ENCODE data around the gene PGA4. TPM values are rescaled to one million over a fixed set of nuclear protein-coding genes. Genes with fewer than 3 reads are reported as not detected.
A peak's percentile ranks its signal among the peaks of the same experiment; 100 is the strongest.

Gene PGA4
- total RNA-seq, 1 experiment from 2014 or later, result not detected

DNA sequence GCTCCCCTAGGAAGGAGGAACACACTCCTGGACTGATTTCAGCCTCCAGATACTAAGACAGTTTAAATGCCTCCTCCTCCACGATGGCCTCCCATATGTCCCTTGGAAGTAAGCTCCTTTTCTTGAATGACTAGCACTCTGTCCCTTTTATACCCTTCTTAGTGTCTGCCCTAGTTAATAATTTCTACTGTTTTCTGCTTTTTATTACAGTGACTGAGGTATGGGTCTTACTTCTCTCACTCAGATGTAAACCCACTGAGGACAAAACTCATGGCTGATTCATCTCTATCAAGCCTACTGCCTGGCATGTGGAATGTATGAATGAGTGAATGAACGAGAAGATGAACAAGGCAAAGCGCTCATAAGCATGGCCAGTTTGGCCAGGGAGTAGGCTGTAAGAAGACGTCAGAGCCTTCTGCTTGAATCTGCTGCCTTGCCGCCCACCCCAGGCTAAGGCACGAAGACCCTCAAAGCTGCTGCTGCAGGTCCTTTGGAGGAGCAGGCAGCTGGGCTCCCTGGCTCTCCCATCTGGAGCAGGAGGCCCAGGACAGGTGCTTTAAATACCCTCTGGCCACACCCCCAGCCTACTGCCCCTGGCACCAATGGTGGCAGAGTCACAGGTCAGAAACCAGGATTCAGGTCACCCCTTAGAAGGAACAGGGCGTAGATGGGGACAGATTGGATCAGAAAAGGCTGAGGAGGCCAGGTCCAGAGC lies 27.0 kb upstream of the PGA4 start:
- no peak for DNase-seq (ENCODE audit: low spot score)
- CTCF ChIA-PET, result interaction anchor here (1.3 to 1.5 kb wide), 3 partner anchors 8 to 225 kb away, joined by 3 to 5 read pairs (median 3); no protein-coding TSS in a partner anchor
- Mint-ChIP-seq H3K27ac (0 out of 2 replicates have a peak overlapping the region, but pooled peaks have one; percentile 32), H3K27me3 (ENCODE audit: low read depth) (peaks cover 4% of the 10 kb centered on the region), H3K4me3 (no peak overlapping the region), H3K4me1 (peaks cover 4% of the 10 kb centered on the region; the same call in 1 of the 2 replicates), H3K9me3 (peaks cover 24% of the 10 kb centered on the region), H3K36me3 (no peaks in the 10 kb centered on the region)
- POLR2A ChIA-PET, result interaction anchor here (1.1 kb wide), 1 partner anchor 34 kb away, joined by 3 read pairs; the partner anchor contains the start of gene VPS37C
- TF ChIP-seq, protein P1, sequence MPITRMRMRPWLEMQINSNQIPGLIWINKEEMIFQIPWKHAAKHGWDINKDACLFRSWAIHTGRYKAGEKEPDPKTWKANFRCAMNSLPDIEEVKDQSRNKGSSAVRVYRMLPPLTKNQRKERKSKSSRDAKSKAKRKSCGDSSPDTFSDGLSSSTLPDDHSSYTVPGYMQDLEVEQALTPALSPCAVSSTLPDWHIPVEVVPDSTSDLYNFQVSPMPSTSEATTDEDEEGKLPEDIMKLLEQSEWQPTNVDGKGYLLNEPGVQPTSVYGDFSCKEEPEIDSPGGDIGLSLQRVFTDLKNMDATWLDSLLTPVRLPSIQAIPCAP (CRISPR knock-in tag; IDR thresholded peaks at IDR 0.05), result no peak
- TF ChIP-seq EMX1 (CRISPR knock-in tag; IDR thresholded peaks at IDR 0.05) (no peak), FOXP1 (CRISPR knock-in tag; IDR thresholded peaks at IDR 0.05; ENCODE audit: borderline replicate concordance) (no peak)
- ATAC-seq, result no peak

DNA sequence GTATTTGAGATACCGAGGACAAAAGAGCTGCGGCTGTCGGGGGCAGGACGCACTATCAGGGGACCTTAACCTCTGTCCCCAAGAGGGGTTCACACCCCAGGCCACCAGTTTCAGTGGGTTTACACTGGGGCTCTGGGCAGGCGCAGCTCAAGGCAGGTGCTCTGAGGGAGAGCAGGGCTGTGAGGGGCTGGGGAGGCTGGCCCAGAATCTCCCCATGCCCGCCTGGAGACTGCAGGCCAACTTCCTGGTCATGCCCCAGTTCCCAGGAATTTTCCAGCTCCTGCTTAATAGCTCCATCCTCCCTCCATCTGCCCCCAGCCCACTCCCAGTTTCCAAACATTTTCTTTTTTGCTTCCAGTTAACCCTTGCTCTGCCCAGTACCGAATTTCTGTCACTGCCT lies 26.4 kb upstream of the PGA4 start:
- Mint-ChIP-seq H3K4me3 (no peak overlapping the region), H3K4me1 (peaks cover 4% of the 10 kb centered on the region; the same call in 1 of the 2 replicates), H3K27me3 (ENCODE audit: low read depth) (peaks cover 4% of the 10 kb centered on the region), H3K27ac (no peak overlapping the region), H3K9me3 (peaks cover 21% of the 10 kb centered on the region), H3K36me3 (no peaks in the 10 kb centered on the region)
- TF ChIP-seq, protein P2, sequence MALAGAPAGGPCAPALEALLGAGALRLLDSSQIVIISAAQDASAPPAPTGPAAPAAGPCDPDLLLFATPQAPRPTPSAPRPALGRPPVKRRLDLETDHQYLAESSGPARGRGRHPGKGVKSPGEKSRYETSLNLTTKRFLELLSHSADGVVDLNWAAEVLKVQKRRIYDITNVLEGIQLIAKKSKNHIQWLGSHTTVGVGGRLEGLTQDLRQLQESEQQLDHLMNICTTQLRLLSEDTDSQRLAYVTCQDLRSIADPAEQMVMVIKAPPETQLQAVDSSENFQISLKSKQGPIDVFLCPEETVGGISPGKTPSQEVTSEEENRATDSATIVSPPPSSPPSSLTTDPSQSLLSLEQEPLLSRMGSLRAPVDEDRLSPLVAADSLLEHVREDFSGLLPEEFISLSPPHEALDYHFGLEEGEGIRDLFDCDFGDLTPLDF (CRISPR knock-in tag; IDR thresholded peaks at IDR 0.05), result no peak
- TF ChIP-seq TEAD4 (CRISPR knock-in tag; IDR thresholded peaks at IDR 0.05), result no peak
- TF ChIP-seq, protein P3, sequence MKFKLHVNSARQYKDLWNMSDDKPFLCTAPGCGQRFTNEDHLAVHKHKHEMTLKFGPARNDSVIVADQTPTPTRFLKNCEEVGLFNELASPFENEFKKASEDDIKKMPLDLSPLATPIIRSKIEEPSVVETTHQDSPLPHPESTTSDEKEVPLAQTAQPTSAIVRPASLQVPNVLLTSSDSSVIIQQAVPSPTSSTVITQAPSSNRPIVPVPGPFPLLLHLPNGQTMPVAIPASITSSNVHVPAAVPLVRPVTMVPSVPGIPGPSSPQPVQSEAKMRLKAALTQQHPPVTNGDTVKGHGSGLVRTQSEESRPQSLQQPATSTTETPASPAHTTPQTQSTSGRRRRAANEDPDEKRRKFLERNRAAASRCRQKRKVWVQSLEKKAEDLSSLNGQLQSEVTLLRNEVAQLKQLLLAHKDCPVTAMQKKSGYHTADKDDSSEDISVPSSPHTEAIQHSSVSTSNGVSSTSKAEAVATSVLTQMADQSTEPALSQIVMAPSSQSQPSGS (CRISPR knock-in tag; IDR thresholded peaks at IDR 0.05; ENCODE audit: borderline replicate concordance, low read depth), result no peak
- TF ChIP-seq NFATC4 (CRISPR knock-in tag; IDR thresholded peaks at IDR 0.05), result no peak
- no peak for TF ChIP-seq OVOL2 (CRISPR knock-in tag; IDR thresholded peaks at IDR 0.05; ENCODE audit: borderline replicate concordance)
- TF ChIP-seq ZNF396 (CRISPR knock-in tag; IDR thresholded peaks at IDR 0.05; ENCODE audit: borderline replicate concordance), result no peak
- TF ChIP-seq, protein P4, sequence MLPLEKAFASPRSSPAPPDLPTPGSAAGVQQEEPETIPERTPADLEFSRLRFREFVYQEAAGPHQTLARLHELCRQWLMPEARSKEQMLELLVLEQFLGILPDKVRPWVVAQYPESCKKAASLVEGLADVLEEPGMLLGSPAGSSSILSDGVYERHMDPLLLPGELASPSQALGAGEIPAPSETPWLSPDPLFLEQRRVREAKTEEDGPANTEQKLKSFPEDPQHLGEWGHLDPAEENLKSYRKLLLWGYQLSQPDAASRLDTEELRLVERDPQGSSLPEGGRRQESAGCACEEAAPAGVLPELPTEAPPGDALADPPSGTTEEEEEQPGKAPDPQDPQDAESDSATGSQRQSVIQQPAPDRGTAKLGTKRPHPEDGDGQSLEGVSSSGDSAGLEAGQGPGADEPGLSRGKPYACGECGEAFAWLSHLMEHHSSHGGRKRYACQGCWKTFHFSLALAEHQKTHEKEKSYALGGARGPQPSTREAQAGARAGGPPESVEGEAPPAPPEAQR (CRISPR knock-in tag; IDR thresholded peaks at IDR 0.05), result no peak
- TF ChIP-seq, protein P5, sequence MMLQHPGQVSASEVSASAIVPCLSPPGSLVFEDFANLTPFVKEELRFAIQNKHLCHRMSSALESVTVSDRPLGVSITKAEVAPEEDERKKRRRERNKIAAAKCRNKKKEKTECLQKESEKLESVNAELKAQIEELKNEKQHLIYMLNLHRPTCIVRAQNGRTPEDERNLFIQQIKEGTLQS (CRISPR knock-in tag; conservative IDR thresholded peaks at IDR 0.05), result no peak
- TF ChIP-seq SMAD3 (CRISPR knock-in tag; IDR thresholded peaks at IDR 0.05; ENCODE audit: borderline replicate concordance), result no peak
- TF ChIP-seq MYBL2 (CRISPR knock-in tag; IDR thresholded peaks at IDR 0.05), result no peak
- no peak for TF ChIP-seq RELA (CRISPR knock-in tag; IDR thresholded peaks at IDR 0.05; ENCODE audit: borderline replicate concordance)
- TF ChIP-seq ZNF416 (CRISPR knock-in tag; IDR thresholded peaks at IDR 0.05), result no peak
- no peak for TF ChIP-seq RORB (CRISPR knock-in tag; IDR thresholded peaks at IDR 0.05)
- TF ChIP-seq HMGXB4 (CRISPR knock-in tag; IDR thresholded peaks at IDR 0.05), result no peak
- TF ChIP-seq CTCF (IDR thresholded peaks at IDR 0.05), result no peak
- no peak for TF ChIP-seq KAT7 (CRISPR knock-in tag; IDR thresholded peaks at IDR 0.05; ENCODE audit: borderline replicate concordance)
- CTCF ChIA-PET, result interaction anchor here (1.3 to 1.5 kb wide), 2 partner anchors 9 to 226 kb away, joined by 3 read pairs; no protein-coding TSS in a partner anchor
- ATAC-seq, result no peak
- POLR2A ChIA-PET, result interaction anchor here (1.1 kb wide), 1 partner anchor 34 kb away, joined by 3 read pairs; the partner anchor contains the start of gene VPS37C
- no peak for DNase-seq (ENCODE audit: low spot score)

Data from WTC11 (cell line).